Stomach (tissue), 19 donors: ENCODE results near the gene GJD2. TPM values are rescaled to one million over a fixed set of nuclear protein-coding genes. Genes with fewer than 3 reads are reported as not detected.

ENCODE experiments used
- DNase-seq, 2 donors: peaks; one replicate each; pipeline versions ENCODE4 v3.0.0 to v3.0.0-alpha.2; 2013 to 2019
- H3K27ac ChIP-seq, 5 donors: fragments of 200-600 bp in 4 of 5; sonication (generic) in 4 of 5; one replicate each; pipeline ENCODE4 v1.5.1; 2013 to 2019; ENCODE audit warnings: mild to moderate bottlenecking in 1 of 5, moderate library complexity in 1 of 5
- H3K27me3 ChIP-seq, 3 donors: fragments of 200-600 bp; sonication (generic); one replicate each; pipeline ENCODE4 v1.5.1; 2017 to 2019; ENCODE audit warnings: mixed run types in 1 of 3
- H3K36me3 ChIP-seq, 4 donors: fragments of 200-600 bp; sonication (generic); 1 replicate in 3 of 4; 2 replicates in 1 of 4; pipeline ENCODE4 v1.5.1; 2016 to 2019
- H3K4me1 ChIP-seq, 4 donors: fragments of 200-600 bp; sonication (generic); one replicate each; pipeline ENCODE4 v1.5.1; 2016 to 2019
- H3K4me3 ChIP-seq, 4 donors: fragments of 200-600 bp; sonication (generic) in 3 of 4; one replicate each; pipeline ENCODE4 v1.5.1; 2016 to 2019; ENCODE audit warnings: mild to moderate bottlenecking in 1 of 4
- H3K9me3 ChIP-seq, 4 donors: fragments of 200-600 bp; sonication (generic); one replicate each; pipeline ENCODE4 v1.5.1; 2016 to 2019
- CTCF ChIP-seq, 7 experiments: fragments of 450-650 bp in 4 of 7; fragments of 200-600 bp in 3 of 7; sonication (generic) in 3 of 7; IDR thresholded peaks; one replicate each; pipeline ENCODE4 v1.5.1; 2016 to 2019; ENCODE audit warnings: antibody characterized with exemption in 7 of 7, control low read depth in 2 of 7, mild to moderate bottlenecking in 1 of 7
- EP300 ChIP-seq: sonication (generic); formaldehyde crosslinking; IDR thresholded peaks from one replicate; pipeline ENCODE4 v1.6.1; 2017; ENCODE audit warnings: antibody characterized with exemption
- POLR2A ChIP-seq, 4 donors: fragments of 450-650 bp; IDR thresholded peaks; one replicate each; pipeline ENCODE4 v1.6.1; 2016; ENCODE audit warnings: antibody characterized with exemption in 4 of 4, control low read depth in 2 of 4, mild to moderate bottlenecking in 1 of 4, moderate library complexity in 1 of 4
- POLR2AphosphoS5 ChIP-seq, 3 donors: sonication (generic); formaldehyde crosslinking; IDR thresholded peaks; one replicate each; pipeline ENCODE4 v1.6.1; 2016; ENCODE audit warnings: antibody characterized with exemption in 3 of 3
- WGBS, 5 donors: extraction: QIAGEN DNeasy Blood & Tissue Kit in 3 of 5; methylation state at CpG; one replicate each; pipeline versions ENCODE4 v1.1.5 to v1.1.7; 2013 to 2018; 5-methylcytosine and 5-hydroxymethylcytosine counted together
- intact Hi-C: fragments of 100-400 bp; cut with DNase I; formaldehyde crosslinking; loops from one replicate; pipeline ENCODE4 v1.15.1; 2023; ENCODE audit warnings: low total_unique reads
- long read RNA-seq, 10 donors: transcript quantifications; one replicate each; lab custom pipeline, GENCODE V29; 2026
- polyA plus RNA-seq, 3 donors: library from polyadenylated mRNA; stranded (reverse); fragments of 200-250 nt; gene quantifications; one replicate each; pipeline ENCODE4 v1.2.3, GENCODE V29; 2013
- total RNA-seq, 5 donors: library from RNA; depleted of rRNA; stranded (reverse); fragments of >200 nt; gene quantifications; one replicate each; pipeline versions ENCODE4 v1.1.0 to v1.2.3, GENCODE V29; 2014 to 2016
- donor health status: healthy with polysubstance abuse.
- donor health status: Bipolar disorder and iron deficiency.
- donor health status: healthy.

The GJD2 gene
- total RNA-seq (under 1 TPM in 1 of 5 donors, not detected in 4; 0.18 TPM), polyA plus RNA-seq (not detected)
- long read RNA-seq, donor 1, result 0 reads
- long read RNA-seq, donor 2, result 0 reads
- long read RNA-seq, donor 3, result 0 reads
- long read RNA-seq, donor 4, result 0 reads
- long read RNA-seq, donor 5, result 0 reads
- long read RNA-seq, donor 6, result 0 reads
- long read RNA-seq, donor 7, result 0 reads
- long read RNA-seq, donor 8, result 0 reads
- long read RNA-seq, donor 9, result 0 reads
- long read RNA-seq, donor 10, result 0 reads

- peaks cover 0 to 8% (median 0%) of the 10 kb centered on the region in 4 donors for H3K9me3 ChIP-seq
- peak in 1 of 2 donors; percentile 51 for DNase-seq
- H3K27ac ChIP-seq, result no peak within 1 kb of the TSS
- H3K4me3 ChIP-seq, result peak within 1 kb of the TSS; percentile 29 to 34 (median 31)
- peaks cover 9 to 70% (median 46%) of the 10 kb centered on the region in 3 donors for H3K27me3 ChIP-seq
- intact Hi-C loops, result no loop called here
- WGBS, 5 donors, result 1 to 4% (median 3%) methylated on average over 21 to 81 of the region's 81 CpGs
- H3K4me1 ChIP-seq, result peaks cover 7 to 15% (median 11%) of the 10 kb centered on the region in 4 donors
- TF ChIP-seq CTCF (IDR thresholded peaks at IDR 0.05) (no peak), POLR2A (IDR thresholded peaks at IDR 0.05) (no peak), EP300 (no peak), POLR2AphosphoS5 (IDR thresholded peaks at IDR 0.05) (no peak)
- no peaks in the 10 kb centered on the region for H3K36me3 ChIP-seq
Observed at GRCh38 chr15:34754674-34755418, at the start of gene GJD2. Gene GJD2, minus strand, starts transcription at chr15:34754998. Its CDS starts 510 bp downstream, at chr15:34754488.

- Histone ChIP-seq H3K4me3 (no peak overlapping the region), H3K27ac (no peak overlapping the region), H3K9me3 (peaks cover 0 to 11% (median 6%) of the 10 kb centered on the region in 4 donors), H3K4me1 (peaks cover 0 to 7% (median 3%) of the 10 kb centered on the region in 4 donors), H3K36me3 (no peaks in the 10 kb centered on the region), H3K27me3 (peaks cover 0 to 4% (median 2%) of the 10 kb centered on the region in 3 donors)
- TF ChIP-seq POLR2AphosphoS5 (IDR thresholded peaks at IDR 0.05) (no peak), EP300 (no peak), POLR2A (IDR thresholded peaks at IDR 0.05) (no peak), CTCF (IDR thresholded peaks at IDR 0.05) (no peak)
- DNase-seq, result no peak
- 62 to 77% (median 74%) methylated on average over 2 of the region's 2 CpGs for WGBS, 5 donors
- intact Hi-C loops, result no loop called here
Observed at GRCh38 chr15:34804113-34804512, 49.3 kb upstream of the GJD2 start.

- TF ChIP-seq POLR2A (IDR thresholded peaks at IDR 0.05) (no peak), EP300 (no peak), POLR2AphosphoS5 (IDR thresholded peaks at IDR 0.05) (no peak), CTCF (IDR thresholded peaks at IDR 0.05) (no peak)
- Histone ChIP-seq H3K9me3 (peaks cover 0 to 11% (median 6%) of the 10 kb centered on the region in 4 donors), H3K27ac (no peak overlapping the region), H3K4me3 (no peak overlapping the region), H3K4me1 (peaks cover 0 to 11% (median 3%) of the 10 kb centered on the region in 4 donors), H3K36me3 (no peaks in the 10 kb centered on the region), H3K27me3 (peaks cover 0 to 9% (median 2%) of the 10 kb centered on the region in 3 donors)
- WGBS, 5 donors, result 83 to 87% (median 85%) methylated on average over 7 of the region's 7 CpGs
- DNase-seq, result no peak
- intact Hi-C loops, result no loop called here
Observed at GRCh38 chr15:34802803-34803750, 48.3 kb upstream of the GJD2 start.

- Histone ChIP-seq H3K36me3 (no peaks in the 10 kb centered on the region), H3K27me3 (peaks cover 0 to 9% (median 2%) of the 10 kb centered on the region in 3 donors), H3K4me3 (no peak overlapping the region), H3K9me3 (peaks cover 0 to 10% (median 4%) of the 10 kb centered on the region in 4 donors), H3K27ac (no peak overlapping the region), H3K4me1 (peaks cover 0 to 11% (median 3%) of the 10 kb centered on the region in 4 donors)
- TF ChIP-seq POLR2A (IDR thresholded peaks at IDR 0.05) (no peak), POLR2AphosphoS5 (IDR thresholded peaks at IDR 0.05) (no peak), CTCF (IDR thresholded peaks at IDR 0.05) (no peak), EP300 (no peak)
- no peak for DNase-seq
- intact Hi-C loops, result no loop called here
- 81 to 97% (median 94%) methylated on average over 1 of the region's 1 CpG for WGBS, 5 donors
Observed at GRCh38 chr15:34802371-34802770, 47.6 kb upstream of the GJD2 start.
